HG02763 (cell line): ENCODE results near the gene HEPN1.

Experiments used
- ATAC-seq: cut with Tn5 transposase; IDR thresholded peaks from one replicate; pipeline ENCODE4 v1.9.1; 2021; ENCODE audit warnings: mild to moderate bottlenecking, moderate library complexity; ENCODE audit not compliant: unreplicated experiment

The HEPN1 gene

DNA sequence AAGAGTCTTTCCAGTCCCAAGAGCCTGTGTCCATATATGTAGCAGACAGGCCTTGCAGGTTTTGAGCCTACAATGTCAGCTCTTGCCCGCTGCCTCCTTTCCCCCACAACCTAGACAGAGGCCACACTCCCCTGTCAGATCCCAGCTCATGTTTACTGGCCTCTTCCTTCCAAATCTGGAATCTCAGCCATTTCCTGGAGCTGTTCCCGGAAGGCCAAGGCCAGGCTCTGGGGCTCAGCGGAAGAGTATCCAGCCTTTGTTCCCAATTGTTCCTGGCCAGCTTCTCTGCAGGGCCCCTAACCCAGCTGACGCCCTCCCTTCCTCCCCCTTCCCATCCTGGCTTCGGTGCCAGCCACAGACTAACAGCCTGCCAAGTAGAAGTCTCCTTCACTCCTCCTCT lies 20.3 kb upstream of the HEPN1 start:
- ATAC-seq = no peak

DNA sequence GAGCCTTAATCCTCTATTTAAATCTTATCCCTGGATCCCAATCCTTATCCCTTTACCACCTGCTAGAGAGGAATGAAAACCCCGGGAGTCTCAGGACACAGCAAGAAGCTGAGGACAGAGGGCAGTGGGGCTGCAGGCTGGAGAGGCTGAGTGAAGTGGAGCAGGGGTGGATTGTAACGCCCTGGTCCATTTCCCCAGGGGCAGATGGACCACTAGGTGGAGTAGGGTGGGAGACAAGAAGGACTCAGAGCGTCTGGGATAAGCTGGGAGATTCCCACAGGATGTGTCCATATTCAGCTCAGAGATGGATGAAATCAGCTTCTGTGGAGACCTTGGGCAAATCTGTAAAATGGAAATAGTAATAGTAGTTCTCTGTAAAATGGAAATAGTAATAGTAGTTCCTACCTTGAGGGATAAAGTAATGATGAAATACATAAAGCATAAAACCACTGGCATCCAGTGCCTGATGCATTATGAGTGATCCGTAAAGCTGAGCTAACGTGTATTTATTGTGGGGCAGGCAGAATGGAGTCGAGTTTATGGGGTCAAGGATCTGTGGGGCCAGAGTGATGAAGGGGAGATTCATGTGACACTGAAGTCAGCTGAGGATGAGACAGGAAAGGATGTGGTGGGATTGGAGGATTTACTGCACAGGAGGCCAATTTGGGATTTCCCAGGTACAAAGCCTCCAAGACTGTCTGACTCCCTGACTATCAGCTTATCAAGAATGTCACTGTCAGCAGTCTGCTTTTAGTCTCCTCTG lies 19.5 kb upstream of the HEPN1 start:
- no peak for ATAC-seq

DNA sequence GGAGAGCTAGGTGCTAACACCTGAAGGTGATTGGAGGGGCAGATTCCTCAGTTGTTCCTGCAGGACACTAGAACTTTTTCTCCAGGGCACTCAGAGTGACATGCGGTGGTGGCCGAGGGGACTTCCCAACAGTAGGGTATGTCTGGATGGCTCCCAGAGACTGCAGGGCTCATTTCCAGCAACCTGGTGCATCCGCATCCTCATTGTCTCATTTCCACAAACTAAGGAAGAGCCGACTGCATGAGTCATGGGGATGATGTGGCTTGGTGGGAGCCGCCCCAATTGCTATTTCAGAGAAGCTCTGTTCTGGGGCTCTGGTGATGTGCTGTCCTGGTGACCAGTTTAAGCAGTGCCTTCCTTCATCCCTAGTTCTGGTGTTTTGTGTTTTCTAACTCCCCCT lies 18.6 kb upstream of the HEPN1 start:
- no peak for ATAC-seq

DNA sequence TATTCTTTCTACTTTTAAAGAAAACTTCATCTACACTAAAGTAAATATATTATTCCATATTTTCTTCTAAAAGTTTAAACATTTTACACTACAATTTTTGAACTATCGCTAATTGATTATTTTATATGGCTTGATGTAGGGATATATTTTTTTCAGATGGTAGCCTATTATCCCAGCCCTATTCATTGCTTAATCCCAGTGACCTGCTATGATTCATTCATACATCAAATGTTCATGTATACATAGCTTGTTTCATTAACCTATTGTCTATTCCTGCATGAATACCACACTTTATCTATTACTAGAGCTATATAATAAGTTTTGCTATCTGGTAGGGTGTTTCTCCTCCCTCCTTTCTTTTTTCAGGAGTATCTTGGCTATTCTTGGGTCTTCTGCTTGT lies 16.4 kb upstream of the HEPN1 start:
- no peak for ATAC-seq

DNA sequence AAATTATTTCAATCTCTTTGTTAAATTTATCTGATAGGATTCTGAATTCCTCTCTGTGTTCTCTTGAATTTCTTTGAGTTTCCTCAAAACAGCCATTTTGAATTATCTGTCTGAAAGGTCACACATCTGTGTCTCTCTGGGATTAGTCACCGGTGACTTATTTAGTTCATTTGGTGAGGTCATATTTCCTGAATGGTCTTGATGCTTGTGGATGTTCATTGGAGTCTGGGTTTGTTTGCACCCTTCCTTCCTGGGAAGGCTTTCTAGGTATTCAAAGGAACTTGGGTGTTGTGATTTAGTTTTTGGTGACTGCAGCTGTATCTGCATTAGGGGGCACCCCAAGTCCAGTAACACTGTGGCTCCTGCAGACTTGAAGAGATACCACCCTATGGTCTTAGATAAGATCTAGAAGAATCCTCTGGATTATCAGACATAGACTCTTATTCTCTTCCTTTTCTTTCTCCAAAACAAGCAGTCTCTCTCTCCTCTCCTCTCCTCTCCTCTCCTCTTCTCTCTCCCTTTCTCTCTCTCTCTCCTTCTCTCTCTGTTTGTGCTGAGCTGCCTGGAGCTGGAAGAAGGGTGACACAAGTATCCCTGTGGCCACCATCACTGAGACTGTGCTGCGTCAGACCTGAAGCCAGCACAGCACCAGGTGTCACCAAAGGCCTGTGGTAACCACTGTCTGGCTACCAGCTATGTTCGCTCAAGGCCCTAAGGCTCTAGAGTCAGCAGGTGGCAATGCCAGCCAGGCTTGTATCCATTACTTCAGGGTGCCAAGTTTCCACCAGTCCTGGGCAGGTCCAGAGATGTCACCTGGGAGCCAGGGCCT lies 3.3 kb upstream of the HEPN1 start:
- no peak for ATAC-seq

DNA sequence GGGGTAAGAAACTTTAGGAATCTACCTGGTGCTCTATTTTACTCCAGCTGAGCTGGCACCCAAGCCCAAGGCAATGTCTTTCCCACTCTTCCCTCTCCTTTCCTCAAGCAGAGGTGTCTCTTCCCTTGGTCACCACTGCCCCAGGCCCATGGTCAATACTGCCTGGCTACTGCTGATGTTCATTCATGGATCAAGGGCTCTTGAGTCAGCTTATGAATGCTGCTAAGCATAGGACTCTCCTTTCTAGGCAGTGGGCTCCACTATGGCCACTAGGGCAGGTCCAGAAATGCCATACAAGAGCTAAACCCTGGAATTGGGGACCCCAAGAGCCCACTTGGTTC lies 2.7 kb upstream of the HEPN1 start:
- ATAC-seq = no peak

DNA sequence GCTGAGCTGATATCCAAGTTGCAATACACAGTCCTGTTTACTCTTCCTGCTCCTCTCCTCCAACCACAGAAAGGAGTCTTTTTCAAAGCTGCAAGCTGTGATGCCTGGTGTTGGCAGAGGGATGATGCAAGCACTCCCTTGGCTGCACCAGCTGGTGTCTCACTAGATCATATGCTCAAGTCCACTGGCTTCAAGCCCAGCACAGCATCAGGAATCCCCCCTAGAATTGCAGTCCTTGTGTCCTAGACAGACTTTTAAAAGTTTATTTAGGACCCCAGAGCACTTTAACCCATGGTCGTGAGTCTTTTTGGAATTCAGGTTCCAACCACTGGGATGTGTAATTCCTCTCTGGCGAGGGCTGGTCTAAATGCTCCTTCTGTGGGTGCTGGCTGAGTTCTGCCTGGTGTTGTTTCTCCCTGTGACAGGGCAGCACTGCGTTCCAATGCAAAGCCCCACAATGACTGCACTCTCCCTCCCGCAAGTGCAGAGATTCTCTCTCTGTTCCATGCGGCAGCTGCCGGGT lies 1.9 kb upstream of the HEPN1 start:
- no peak for ATAC-seq

DNA sequence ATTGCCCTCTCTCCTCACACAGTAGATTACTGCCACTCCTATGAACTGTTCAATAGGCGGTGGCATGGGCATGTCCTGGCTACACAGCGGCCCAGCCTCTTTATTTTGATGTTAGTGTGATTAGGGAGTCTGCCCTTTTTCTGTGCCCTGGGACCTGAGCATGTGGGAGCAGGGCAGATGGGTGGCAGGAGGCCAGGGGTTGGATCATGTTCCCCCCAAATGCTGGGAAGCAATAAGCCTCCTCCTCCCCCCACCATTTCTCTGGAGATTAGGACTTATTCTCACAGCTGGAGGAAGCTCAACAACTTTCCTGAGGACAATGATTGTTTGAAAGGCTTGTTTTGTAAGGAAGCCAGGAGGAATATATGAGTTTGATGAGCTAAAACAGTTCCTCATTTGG lies 848 bp downstream of the HEPN1 start:
- no peak for ATAC-seq

DNA sequence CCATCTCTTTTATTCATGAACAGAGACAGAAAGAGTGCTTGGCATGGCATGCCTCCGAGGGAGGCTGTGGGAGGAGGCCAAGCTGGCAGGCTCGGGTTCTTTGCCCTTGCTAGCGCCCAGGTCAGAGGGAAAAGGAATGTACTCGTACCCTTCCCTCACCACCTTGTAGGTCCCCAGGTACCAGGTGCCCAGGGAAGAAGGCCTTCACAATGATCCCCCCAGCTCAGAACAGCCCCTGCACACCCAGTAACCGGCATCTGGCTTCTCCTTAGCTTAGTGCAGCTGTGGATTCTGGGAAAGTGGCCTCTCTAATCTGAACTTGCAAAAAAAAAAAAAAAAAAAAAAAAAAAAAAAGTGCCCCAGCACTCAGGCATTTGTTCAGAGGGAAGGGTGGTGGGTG lies 1.3 kb downstream of the HEPN1 start:
- no peak for ATAC-seq

DNA sequence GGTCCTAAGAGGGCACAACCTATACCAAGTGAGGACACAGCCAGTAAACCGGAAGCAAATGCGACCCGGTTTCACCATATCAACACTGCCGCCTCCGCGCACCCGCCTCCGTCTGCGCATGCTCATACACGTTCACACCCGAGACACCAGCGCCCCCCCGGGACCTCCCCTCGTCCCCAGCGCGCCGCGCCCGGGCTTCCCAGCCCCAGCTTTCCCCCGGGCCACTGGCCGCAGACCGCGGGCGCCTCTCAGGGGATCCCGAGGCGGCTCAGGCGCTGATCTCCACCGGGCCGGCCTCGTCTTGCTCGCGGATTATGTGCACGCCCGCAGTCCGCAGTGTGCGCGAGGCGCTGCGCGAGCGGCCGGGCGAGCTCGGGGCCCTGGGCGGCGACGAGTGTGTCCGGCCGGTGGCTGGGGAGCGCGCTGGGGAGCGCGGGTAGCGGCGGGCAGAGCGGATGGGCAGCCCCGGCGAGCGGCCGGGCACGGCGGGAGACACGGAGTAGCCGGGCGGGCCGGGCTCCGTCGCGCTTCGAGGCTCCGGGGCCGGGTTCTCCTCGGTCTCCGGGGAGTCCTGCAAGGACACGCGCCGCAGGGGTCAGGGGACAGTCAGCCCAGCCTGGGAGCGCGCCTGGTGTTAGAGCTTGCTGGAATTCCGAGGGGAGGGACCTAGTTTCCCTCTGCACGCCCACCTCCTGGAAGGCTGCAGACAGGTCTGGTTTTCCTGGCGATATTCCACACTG lies 2.0 kb downstream of the HEPN1 start:
- ATAC-seq = peak; percentile 51

DNA sequence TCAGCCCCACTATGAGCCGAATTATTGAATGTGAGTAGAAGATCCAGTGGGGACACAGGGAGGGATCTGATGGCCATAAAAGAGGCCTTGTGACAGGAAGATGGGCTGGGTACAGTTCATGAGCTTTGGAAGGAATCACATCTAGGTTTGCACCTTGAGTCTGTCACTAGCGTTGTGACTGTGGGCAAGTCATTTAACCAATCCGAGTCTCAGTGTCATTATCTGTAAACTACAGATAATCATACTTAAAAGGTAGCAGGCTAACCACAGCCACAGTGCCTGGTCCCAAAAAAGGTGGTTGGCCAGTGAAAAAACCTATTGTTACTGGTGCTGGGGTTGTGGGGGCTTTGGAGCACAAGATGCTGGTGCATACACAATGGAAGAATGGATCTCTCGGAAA lies 3.8 kb downstream of the HEPN1 start:
- ATAC-seq = no peak

DNA sequence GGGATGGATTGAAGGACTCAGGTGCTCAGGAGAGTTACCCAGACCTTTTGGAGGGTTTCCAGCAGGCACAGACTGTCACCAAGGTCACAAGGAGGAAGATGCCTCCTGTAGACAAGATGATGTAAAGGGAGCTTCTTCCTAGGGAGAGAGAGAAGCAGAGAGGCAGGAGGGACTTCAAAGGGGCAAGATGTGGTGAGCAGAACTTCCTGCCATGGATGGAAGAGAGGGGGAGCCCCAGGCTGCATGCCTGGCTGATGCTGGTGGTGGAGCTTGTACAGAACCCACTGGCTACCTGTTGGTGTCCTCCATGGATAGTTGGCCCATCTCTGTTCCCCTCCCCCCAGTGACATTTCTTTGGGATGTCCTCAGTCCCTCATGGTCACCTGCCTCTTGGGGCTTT lies 4.2 kb downstream of the HEPN1 start:
- no peak for ATAC-seq

DNA sequence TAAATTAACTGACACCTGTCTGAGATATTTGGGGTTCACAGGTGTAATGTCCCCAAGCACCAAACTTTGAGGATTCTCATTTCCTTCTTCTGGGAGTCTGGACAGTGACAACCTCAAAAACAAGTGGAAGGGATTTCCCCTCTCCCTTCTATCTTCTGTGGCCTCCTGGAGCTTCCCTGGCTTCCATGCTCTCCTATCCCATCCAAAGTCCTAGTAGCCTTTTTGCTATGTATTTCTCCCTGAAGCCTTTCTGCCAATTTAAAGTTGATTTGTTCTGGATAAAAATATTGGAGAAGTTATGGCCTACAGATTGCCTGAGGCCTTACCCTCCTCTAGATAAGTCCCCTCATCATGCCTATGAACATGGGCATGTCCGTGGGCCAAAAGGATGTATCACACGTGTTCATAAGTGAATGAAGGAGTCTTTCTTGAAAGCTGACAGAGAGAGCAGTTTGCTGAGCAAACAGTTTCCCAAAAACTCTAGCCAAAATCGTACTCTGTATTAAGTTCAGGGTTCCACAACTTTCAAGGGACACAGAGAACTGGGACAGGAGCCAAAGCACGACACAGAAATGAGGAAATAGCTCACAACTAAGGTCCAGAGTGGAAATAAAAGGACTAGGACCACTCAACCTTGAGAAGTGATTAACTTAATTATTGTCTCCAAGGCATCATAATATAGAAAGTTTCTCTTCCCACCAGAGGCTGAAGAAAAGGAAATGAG lies 10.1 kb downstream of the HEPN1 start:
- ATAC-seq = no peak

DNA sequence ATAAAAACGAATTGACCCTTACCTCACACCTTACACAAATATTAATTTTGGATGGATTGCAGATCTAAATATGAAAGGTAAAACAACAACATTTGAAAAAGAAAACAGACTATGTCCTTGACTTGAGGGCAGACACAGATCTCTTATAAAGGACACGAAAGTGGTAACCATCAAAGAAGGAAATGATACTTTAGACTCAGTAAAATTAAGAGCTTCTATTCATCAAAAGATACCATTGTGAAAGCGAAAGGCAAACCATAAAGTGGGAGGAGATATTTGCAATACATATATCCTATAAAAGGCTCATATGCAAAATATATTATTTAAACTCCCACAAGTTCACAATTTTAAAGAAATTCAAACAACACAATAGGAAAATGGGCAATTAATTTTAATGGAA lies 11.7 kb downstream of the HEPN1 start:
- peak; percentile 64 for ATAC-seq

DNA sequence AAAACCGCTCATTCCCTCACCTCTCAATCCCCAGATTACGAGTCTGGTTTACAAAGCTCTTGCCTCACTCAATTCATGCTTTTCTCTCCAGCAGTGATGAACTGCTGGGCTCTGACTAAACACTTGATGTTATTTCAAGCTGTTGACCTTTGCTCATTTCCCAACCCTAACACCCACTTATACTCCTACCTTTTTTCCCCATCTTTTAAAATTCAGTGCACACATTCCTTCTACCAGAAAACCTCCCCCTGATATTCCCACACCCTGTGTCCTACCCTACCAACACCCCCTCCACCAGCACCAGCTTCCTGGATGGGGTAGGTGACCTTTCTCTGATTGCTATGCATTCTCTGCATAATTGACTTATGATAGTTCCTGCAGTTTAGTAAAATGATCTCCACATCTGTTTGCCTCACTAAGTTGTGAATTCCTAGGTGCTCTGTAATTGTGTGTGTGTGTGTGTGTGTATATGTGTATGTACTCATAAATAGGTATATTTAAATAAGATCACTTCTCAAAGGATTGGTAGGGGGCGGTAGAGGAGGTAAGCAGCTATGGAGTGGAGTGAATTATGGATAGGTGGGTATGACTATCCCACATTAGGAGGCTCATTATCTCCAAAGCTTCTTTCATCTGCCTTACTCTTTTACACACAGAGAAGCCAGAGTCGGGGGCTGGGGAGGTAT lies 16.0 kb downstream of the HEPN1 start:
- ATAC-seq = no peak

DNA sequence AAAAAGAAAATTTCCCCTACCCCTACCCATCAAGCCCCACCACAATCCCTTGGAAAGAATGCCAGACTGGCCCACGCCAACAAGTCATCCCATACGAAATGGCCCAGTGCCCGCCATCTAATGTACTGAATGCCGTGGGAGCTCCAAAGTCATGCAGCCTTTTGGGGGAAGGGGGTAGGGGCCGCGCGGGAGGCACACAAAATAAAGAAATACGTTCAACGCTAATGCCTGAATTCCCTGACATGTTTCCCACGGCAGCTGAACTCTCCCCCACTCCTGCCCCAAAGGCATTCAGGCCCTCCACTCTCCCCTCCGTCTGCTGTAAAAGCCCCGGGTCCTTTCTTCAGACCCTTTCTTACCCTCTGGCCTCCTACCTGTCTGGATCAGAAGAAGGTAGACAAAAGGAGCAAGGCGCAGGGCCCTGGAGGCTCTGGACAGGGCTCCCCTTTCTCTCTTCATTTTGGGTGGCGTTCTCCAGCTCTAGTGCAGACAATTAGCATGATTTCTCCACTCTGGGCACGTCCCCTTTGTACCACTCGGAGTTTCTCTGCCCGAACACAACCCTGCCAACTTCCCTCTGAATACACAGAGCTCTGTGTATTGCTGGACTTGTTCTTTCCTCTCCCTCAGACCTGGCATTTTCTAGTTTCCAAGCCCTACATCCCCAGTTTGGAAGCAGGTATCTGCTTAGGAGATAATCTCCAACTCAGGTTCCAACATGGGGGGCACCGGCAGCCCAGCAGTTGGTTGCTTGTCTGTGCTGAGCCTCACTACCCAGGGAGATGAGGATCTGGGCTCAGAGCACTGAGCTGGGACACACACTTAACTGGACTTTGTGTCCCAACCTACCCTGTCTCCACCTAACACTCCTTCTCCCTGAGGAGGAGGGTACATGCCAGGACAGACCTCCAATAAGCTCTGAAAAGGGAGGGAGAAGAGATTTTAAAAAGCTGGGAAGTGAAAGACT lies 16.8 kb downstream of the HEPN1 start, which contains the start of gene HEPACAM:
TSS of gene HEPACAM (minus strand) at position 500 of the 967 bp plus-strand sequence. CDS start at position 459, 41 bp downstream.
- ATAC-seq = no peak

DNA sequence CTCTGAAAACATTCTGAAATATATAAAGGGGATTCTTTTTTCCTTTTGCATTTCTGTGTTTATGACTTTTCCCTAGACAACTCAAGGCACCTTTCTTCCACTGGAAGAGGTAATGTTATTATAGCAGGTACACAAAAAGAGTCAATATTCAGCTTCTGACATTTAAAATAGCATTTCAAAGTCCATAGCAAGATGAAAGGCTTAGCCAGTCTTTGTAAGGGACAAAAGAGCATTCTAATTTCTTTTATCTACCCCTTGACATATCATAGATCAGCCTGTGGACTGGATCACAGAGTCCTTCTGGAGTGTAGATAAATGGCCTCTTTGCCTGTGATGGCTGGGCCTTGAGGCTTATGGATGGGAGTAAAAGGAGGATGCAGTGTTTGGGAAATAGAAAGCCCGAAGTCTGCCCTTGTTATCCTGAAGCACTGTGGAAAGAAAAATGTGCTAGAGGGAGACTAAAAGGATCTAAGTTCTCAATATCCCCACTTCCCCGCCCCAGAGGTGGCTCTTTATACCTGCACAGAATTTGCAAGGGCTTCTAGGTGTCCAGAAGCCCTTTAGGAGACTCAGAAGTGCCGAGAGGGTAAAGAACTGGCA lies 18.4 kb downstream of the HEPN1 start:
- ATAC-seq = no peak

DNA sequence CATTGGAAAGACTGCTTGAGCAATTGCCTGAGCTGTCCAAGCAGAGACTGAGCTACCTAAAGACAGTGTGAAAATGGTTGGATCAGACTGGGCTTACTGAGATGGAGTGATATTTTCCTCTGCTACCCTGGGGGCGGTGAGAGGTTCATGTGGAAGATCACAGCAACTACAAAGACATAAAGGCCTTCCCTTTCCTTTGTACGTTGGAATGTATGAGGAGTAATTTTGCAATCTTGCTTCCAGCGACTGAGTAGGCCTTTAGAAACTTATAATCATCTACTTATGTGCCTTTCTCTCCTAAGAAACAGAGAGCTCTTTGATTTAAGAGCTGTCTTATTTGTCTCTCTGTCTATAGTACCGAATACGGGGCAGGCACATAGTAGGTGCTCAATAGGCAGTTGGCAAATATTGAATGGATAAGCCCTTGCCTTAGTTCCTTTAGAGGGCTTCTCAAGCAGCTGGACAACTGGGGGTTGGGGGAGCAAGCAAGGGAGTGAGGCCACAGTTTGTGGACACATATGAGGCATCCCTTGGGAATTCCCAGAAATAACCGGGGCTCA lies 19.2 kb downstream of the HEPN1 start:
- ATAC-seq = no peak
